K562 (cell line): ENCODE results near the gene PTPN5. TPM values are rescaled to one million over a fixed set of nuclear protein-coding genes. Genes with fewer than 3 reads are reported as not detected.
A peak's percentile ranks its signal among the peaks of the same experiment; 100 is the strongest.

Experiments used
- BHLHE40 ChIP-seq: IDR thresholded peaks from 2 replicates; pipeline ENCODE4 v1.6.1; 2011; ENCODE audit warnings: low read length, improper control_type of control experiment
- BRD9 ChIP-seq: fragments of 450-650 bp; IDR thresholded peaks from 2 replicates; pipeline ENCODE4 v1.6.1; 2018; ENCODE audit warnings: low read depth; ENCODE audit not compliant: partially characterized antibody
- CHAMP1 ChIP-seq: fragments of 450-650 bp; IDR thresholded peaks from 2 replicates; pipeline ENCODE4 v1.6.1; 2016; ENCODE audit warnings: mild to moderate bottlenecking
- CXXC5 ChIP-seq: fragments of 250-450 bp; sonication (Bioruptor Pico); IDR thresholded peaks from 2 replicates; pipeline ENCODE4 v1.8.0; 2022; ENCODE audit warnings: inconsistent platforms, mild to moderate bottlenecking, moderate library complexity
- E2F1 ChIP-seq: sonication (generic); formaldehyde crosslinking; IDR thresholded peaks from 2 replicates; pipeline ENCODE4 v1.8.1; 2023; ENCODE audit warnings: mild to moderate bottlenecking, missing genetic modification reagents, moderate library complexity
- ELF1 ChIP-seq: fragments of 200-800 bp; sonication (Bioruptor generic); IDR thresholded peaks from 2 replicates; pipeline ENCODE4 v1.6.1; 2016; ENCODE audit warnings: missing genetic modification characterization, missing compliant biosample characterization
- EP400 ChIP-seq: fragments of 450-650 bp; IDR thresholded peaks from 2 replicates; pipeline ENCODE4 v1.6.1; 2017; ENCODE audit warnings: antibody characterized with exemption, mild to moderate bottlenecking, moderate library complexity
- FOXJ2 ChIP-seq: fragments of 200-800 bp; sonication (Bioruptor generic); IDR thresholded peaks from 2 replicates; pipeline ENCODE4 v1.6.1; 2016; ENCODE audit warnings: missing genetic modification characterization, missing compliant biosample characterization
- HMG20A ChIP-seq: fragments of 450-650 bp; formaldehyde crosslinking; conservative IDR thresholded peaks from 2 replicates; pipeline ENCODE4 v1.4.0; 2020; ENCODE audit warnings: mild to moderate bottlenecking, mixed read lengths
- NR4A1 ChIP-seq, 2 experiments: fragments of 250-450 bp in 1 of 2; fragments of 450-650 bp in 1 of 2; sonication (Bioruptor Pico) in 1 of 2; IDR thresholded peaks; 2 replicates each; pipeline versions ENCODE4 v1.4.0 to v1.6.1; 2016 to 2020; ENCODE audit warnings: mild to moderate bottlenecking in 2 of 2, missing compliant biosample characterization in 1 of 2, missing genetic modification characterization in 1 of 2, moderate library complexity in 1 of 2
- PATZ1 ChIP-seq: fragments of 250-450 bp; sonication (Bioruptor Pico); IDR thresholded peaks from 2 replicates; pipeline ENCODE4 v1.5.0; 2020; ENCODE audit warnings: mild to moderate bottlenecking, borderline replicate concordance
- PCBP2 ChIP-seq: fragments of 200-400 bp; formaldehyde crosslinking; IDR thresholded peaks from 2 replicates; pipeline ENCODE4 v1.6.1; 2018; ENCODE audit warnings: low read length, low read depth, mild to moderate bottlenecking, moderate library complexity; ENCODE audit not compliant: poor library complexity, severe bottlenecking
- SMARCC2 ChIP-seq: fragments of 450-650 bp; IDR thresholded peaks from 2 replicates; pipeline ENCODE4 v1.6.1; 2017; ENCODE audit warnings: antibody characterized with exemption, moderate library complexity, mild to moderate bottlenecking, low read depth
- SMARCE1 ChIP-seq: fragments of 450-650 bp; IDR thresholded peaks from 2 replicates; pipeline ENCODE4 v1.7.1; 2016; ENCODE audit warnings: mild to moderate bottlenecking
- TSHZ1 ChIP-seq: fragments of 250-450 bp; sonication (Bioruptor Pico); IDR thresholded peaks from 2 replicates; pipeline ENCODE4 v1.4.0; 2020; ENCODE audit warnings: mild to moderate bottlenecking, moderate library complexity
- ZNF140 ChIP-seq: fragments of 250-450 bp; sonication (Bioruptor Pico); IDR thresholded peaks from 2 replicates; pipeline ENCODE4 v1.8.0; 2021; ENCODE audit warnings: moderate library complexity, mild to moderate bottlenecking, inconsistent platforms
- ZNF23 ChIP-seq: fragments of 250-450 bp; sonication (Bioruptor Pico); IDR thresholded peaks from 2 replicates; pipeline ENCODE4 v1.4.0; 2020; ENCODE audit warnings: mild to moderate bottlenecking
- ZNF764 ChIP-seq: fragments of 250-450 bp; sonication (Bioruptor Pico); IDR thresholded peaks from 2 replicates; pipeline ENCODE4 v1.4.0; 2020; ENCODE audit warnings: low read depth, mild to moderate bottlenecking, moderate library complexity
- polyA plus RNA-seq, 8 experiments: library from polyadenylated mRNA; depleted of rRNA in 4 of 8; stranded (reverse) in 5 of 8; unstranded in 3 of 8; fragments of >200 nt; fragmentation: Nextera tagmentation in 2 of 8; fragmentation: Illumina TruSeq in 1 of 8; extraction: Ambion mirVana in 2 of 8; extraction: Trizol in 1 of 8; gene quantifications; 2 replicates each; pipeline versions ENCODE4 v1.2.1 to v1.2.3, GENCODE V29; 2011 to 2014; ENCODE audit warnings: inconsistent platforms in 1 of 8, missing spikeins in 1 of 8
- total RNA-seq, 7 experiments: library from RNA; depleted of rRNA in 6 of 7; stranded (reverse); fragments of >200 nt in 6 of 7; fragmentation: Illumina TruSeq in 2 of 7; extraction: Trizol in 2 of 7; gene quantifications; 2 replicates each; pipeline versions ENCODE4 v1.2.1 to v1.2.3, GENCODE V29; 2011 to 2021; ENCODE audit warnings: low replicate concordance in 1 of 7

PTPN5 gene
- total and polyA plus RNA-seq, 9 of the 15 experiments (the other 6 are each of a cell fraction or from before 2014, with no cell fraction given) = not detected

- TF ChIP-seq TSHZ1 (CRISPR knock-in tag) (no peak), ZNF140 (no peak), ELF1 (tag) (no peak; the same call in 1 of the 2 replicates), SMARCC2 (no peak), BRD9 (no peak), NR4A1 (CRISPR knock-in tag; IDR thresholded peaks at IDR 0.05) (no peak), NR4A1 (tag; IDR thresholded peaks at IDR 0.05) (no peak), HMG20A (no peak), ZNF23 (CRISPR knock-in tag) (no peak), PCBP2 (no peak), CHAMP1 (no peak), ZNF764 (CRISPR knock-in tag) (no peak), SMARCE1 (no peak), BHLHE40 (peak; percentile 91), EP400 (no peak), E2F1 (CRISPR knock-in tag) (no peak), PATZ1 (CRISPR knock-in tag) (no peak), FOXJ2 (tag) (no peak), CXXC5 (peak; percentile 67)
These were observed 93.0 kb downstream of the PTPN5 start, which contains the start of gene TMEM86A (continued) for GRCh38 chr11:18698341-18699268.
